ENCODE results near the gene AP2A2.

Gene AP2A2

GRCh38 chr11:967995-968751 lies 42.5 kb downstream of the AP2A2 start:
- TF ChIP-seq CTCF (IDR thresholded peaks at IDR 0.05; ENCODE audit: low read depth, low read length, missing control alignments) = no peak
- no peak for DNase-seq (ENCODE audit: low read depth)
- H3K4me3 ChIP-seq (ENCODE audit: low read depth, low read length) = no peak overlapping the region

GRCh38 chr11:968822-969221 lies 43.2 kb downstream of the AP2A2 start:
- DNase-seq (ENCODE audit: low read depth) = no peak
- no peak overlapping the region for H3K4me3 ChIP-seq (ENCODE audit: low read depth, low read length)
- TF ChIP-seq CTCF (IDR thresholded peaks at IDR 0.05; ENCODE audit: low read depth, low read length, missing control alignments) = no peak

- DNase-seq (ENCODE audit: low read depth) = no peak
Measured at GRCh38 chr11:969651-970205, 44.1 kb downstream of the AP2A2 start.

GRCh38 chr11:970319-970871 lies 44.7 kb downstream of the AP2A2 start:
- TF ChIP-seq CTCF (IDR thresholded peaks at IDR 0.05; ENCODE audit: low read depth, low read length, missing control alignments) = no peak
- DNase-seq (ENCODE audit: low read depth) = no peak
- no peak overlapping the region for H3K4me3 ChIP-seq (ENCODE audit: low read depth, low read length)

More at GRCh38 chr11:969651-970205, 44.1 kb downstream of the AP2A2 start:
- TF ChIP-seq CTCF (IDR thresholded peaks at IDR 0.05; ENCODE audit: low read depth, low read length, missing control alignments) = no peak
- no peak overlapping the region for H3K4me3 ChIP-seq (ENCODE audit: low read depth, low read length)

GRCh38 chr11:971092-971690 lies 45.5 kb downstream of the AP2A2 start:
- TF ChIP-seq CTCF (IDR thresholded peaks at IDR 0.05; ENCODE audit: low read depth, low read length, missing control alignments) = no peak
- no peak for DNase-seq (ENCODE audit: low read depth)
- no peak overlapping the region for H3K4me3 ChIP-seq (ENCODE audit: low read depth, low read length)

- DNase-seq (ENCODE audit: low read depth) = no peak
- no peak for TF ChIP-seq CTCF (IDR thresholded peaks at IDR 0.05; ENCODE audit: low read depth, low read length, missing control alignments)
- no peak overlapping the region for H3K4me3 ChIP-seq (ENCODE audit: low read depth, low read length)
Measured at GRCh38 chr11:971731-972365, 46.2 kb downstream of the AP2A2 start.
